Measurements from ENCODE around the gene KCNJ14. TPM values are rescaled to one million over a fixed set of nuclear protein-coding genes. Genes with fewer than 3 reads are reported as not detected.

The KCNJ14 gene
- total and polyA plus RNA-seq, 4 experiments from 2014 or later, result 0.18 to 3.6 (median 1.3) TPM

DNA sequence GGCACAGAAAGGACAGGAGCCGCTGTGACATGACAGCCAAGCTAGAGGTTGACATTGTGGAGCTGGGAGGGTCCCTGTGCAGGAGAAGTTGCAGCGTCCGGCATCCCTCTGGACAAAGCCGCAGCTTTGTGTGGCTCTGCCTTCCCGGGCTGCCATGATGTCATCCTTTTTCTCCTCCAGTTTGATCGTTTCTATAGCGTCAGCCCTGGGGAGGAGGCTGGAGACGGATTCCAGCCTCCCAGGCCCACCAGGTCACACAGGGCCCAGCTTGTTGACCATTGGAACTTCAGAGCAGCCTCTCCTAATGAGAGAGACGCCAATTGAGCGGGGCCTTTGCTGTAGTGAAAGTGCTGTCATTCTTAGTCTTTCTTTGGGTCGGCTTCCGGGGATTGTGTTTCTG lies 3.8 kb upstream of the KCNJ14 start:
- Histone ChIP-seq H3K4me3 (ENCODE audit: low read length in 2 of 2) (no peak overlapping the region), H3K9me3 (ENCODE audit: control insufficient read depth in 1 of 2, low read length in 2 of 2) (no peaks in the 10 kb centered on the region), H3K27me3 (ENCODE audit: insufficient read depth, low read length) (no peaks in the 10 kb centered on the region), H3K27ac (ENCODE audit: low read depth, low read length) (no peak overlapping the region), H3K36me3 (ENCODE audit: insufficient read depth, low read length) (peaks cover 50% of the 10 kb centered on the region), H3K4me1 (ENCODE audit: insufficient read depth, low read length) (peaks cover 1% of the 10 kb centered on the region)
- H3K36me3 Mint-ChIP-seq, result peaks cover 41 to 54% of the 10 kb centered on the region in 2 donors
- ChIA-PET POLR2A (ENCODE audit: partially characterized antibody) (interaction anchor here (1.0 kb wide), 1 partner anchor 1140 kb away, joined by 5 read pairs; no protein-coding TSS in a partner anchor), CTCF (ENCODE audit: partially characterized antibody) (no interaction called here)
- peaks cover 6 to 19% (median 15%) of the 10 kb centered on the region in 4 donors for H3K4me1 Mint-ChIP-seq
- no peaks in the 10 kb centered on the region for H3K27me3 Mint-ChIP-seq
- no peak overlapping the region for H3K4me3 Mint-ChIP-seq
- no peaks in the 10 kb centered on the region for H3K9me3 Mint-ChIP-seq
- intact Hi-C loops (cut with micrococcal nuclease), result no loop called here
- no peak overlapping the region for H3K27ac Mint-ChIP-seq
- DNase-seq, result no peak

DNA sequence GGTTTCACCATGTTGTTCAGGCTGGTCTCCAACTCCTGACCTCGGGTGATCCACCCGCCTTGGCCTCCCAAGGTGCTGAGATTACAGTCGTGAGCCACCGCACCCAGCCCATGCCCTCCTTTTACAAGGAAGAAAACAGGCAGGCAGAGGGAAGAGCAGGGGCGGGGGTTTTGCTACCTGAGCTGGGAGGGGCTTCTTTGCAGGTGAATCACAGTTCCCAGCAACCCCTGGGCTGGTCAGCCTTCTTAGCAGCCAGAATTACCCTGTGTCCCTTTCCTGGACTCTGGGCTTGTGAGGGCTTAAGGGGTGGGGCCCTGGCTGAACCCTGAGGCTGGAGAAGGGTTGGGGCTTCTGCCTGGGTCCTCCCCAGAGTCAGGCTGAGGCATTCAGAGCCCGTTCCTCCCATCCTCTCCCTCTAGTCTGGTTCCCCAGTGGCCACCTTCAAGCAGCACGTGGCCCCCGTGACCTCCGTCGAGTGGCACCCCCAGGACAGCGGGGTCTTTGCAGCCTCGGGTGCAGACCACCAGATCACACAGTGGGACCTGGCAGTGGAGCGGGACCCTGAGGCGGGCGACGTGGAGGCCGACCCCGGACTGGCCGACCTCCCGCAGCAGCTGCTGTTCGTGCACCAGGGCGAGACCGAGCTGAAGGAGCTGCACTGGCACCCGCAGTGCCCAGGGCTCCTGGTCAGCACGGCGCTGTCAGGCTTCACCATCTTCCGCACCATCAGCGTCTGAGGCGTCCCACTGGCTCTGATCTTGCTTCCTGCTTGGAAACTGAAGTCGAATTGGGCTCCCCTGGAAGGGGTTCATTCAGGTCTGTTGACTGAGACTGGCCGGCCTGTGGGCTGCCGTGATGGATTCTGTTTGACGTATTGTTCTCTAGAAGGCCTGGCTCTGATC lies 2.8 kb upstream of the KCNJ14 start:
- Histone ChIP-seq H3K36me3 (ENCODE audit: insufficient read depth, low read length) (peaks cover 50% of the 10 kb centered on the region), H3K4me3 (ENCODE audit: low read length in 2 of 2) (no peak overlapping the region), H3K27ac (ENCODE audit: low read depth, low read length) (no peak overlapping the region), H3K4me1 (ENCODE audit: insufficient read depth, low read length) (no peaks in the 10 kb centered on the region), H3K27me3 (ENCODE audit: insufficient read depth, low read length) (no peaks in the 10 kb centered on the region), H3K9me3 (ENCODE audit: control insufficient read depth in 1 of 2, low read length in 2 of 2) (no peaks in the 10 kb centered on the region)
- peaks cover 45 to 57% of the 10 kb centered on the region in 2 donors for H3K36me3 Mint-ChIP-seq
- DNase-seq, result no peak
- no peaks in the 10 kb centered on the region for H3K27me3 Mint-ChIP-seq
- no peak overlapping the region for H3K27ac Mint-ChIP-seq
- no peaks in the 10 kb centered on the region for H3K9me3 Mint-ChIP-seq
- H3K4me3 Mint-ChIP-seq, result no peak overlapping the region
- CTCF ChIA-PET (ENCODE audit: partially characterized antibody), result no interaction called here
- intact Hi-C loops (cut with micrococcal nuclease), result no loop called here
- H3K4me1 Mint-ChIP-seq, result peaks cover 6 to 16% (median 12%) of the 10 kb centered on the region in 4 donors
- POLR2A ChIA-PET (ENCODE audit: partially characterized antibody), result no interaction called here

DNA sequence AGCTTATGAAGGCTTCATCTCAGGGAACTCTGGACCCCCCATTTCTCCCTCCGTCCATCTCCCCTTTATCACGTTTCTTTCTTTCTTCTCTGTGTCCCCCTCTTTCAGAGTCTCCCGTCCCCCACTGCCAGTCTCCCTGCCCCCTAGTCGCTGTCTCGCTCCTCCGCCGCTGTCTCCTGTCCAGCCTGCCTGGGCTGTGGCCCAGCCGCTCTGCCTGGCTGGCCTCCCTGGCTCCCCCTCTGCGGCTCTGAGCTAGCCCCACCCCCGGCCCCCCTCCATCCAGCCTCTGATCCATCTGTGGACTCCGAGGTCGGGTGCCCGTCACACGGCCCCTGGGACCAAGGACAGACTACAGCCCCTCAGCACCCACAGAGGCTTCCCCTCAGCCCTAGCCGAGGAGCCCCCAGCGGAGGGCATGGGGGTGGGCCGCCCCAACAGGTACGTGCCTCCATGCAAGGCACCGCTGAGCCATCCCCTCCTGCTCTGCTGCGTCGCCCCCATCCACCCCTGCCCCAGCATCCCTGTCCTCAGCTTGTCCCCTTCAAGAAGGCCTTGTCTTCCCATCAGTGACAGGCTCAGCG lies 1.1 kb upstream of the KCNJ14 start:
- Mint-ChIP-seq H3K4me3 (no peak overlapping the region), H3K36me3 (peaks cover 31 to 44% of the 10 kb centered on the region in 2 donors), H3K27me3 (no peaks in the 10 kb centered on the region), H3K9me3 (no peaks in the 10 kb centered on the region), H3K27ac (peak overlapping the region in 1 of 7 donors; percentile 27), H3K4me1 (peaks cover 0 to 5% (median 5%) of the 10 kb centered on the region in 4 donors)
- H3K36me3 ChIP-seq (ENCODE audit: insufficient read depth, low read length), result peaks cover 42% of the 10 kb centered on the region
- POLR2A ChIA-PET (ENCODE audit: partially characterized antibody), result no interaction called here
- no peaks in the 10 kb centered on the region for H3K9me3 ChIP-seq (ENCODE audit: control insufficient read depth in 1 of 2, low read length in 2 of 2)
- H3K27ac ChIP-seq (ENCODE audit: low read depth, low read length), result no peak overlapping the region
- CTCF ChIA-PET (ENCODE audit: partially characterized antibody), result no interaction called here
- H3K4me1 ChIP-seq (ENCODE audit: insufficient read depth, low read length), result no peaks in the 10 kb centered on the region
- no peaks in the 10 kb centered on the region for H3K27me3 ChIP-seq (ENCODE audit: insufficient read depth, low read length)
- DNase-seq, result no peak
- intact Hi-C loops (cut with micrococcal nuclease), result no loop called here
- H3K4me3 ChIP-seq (ENCODE audit: low read length in 2 of 2), result no peak overlapping the region

DNA sequence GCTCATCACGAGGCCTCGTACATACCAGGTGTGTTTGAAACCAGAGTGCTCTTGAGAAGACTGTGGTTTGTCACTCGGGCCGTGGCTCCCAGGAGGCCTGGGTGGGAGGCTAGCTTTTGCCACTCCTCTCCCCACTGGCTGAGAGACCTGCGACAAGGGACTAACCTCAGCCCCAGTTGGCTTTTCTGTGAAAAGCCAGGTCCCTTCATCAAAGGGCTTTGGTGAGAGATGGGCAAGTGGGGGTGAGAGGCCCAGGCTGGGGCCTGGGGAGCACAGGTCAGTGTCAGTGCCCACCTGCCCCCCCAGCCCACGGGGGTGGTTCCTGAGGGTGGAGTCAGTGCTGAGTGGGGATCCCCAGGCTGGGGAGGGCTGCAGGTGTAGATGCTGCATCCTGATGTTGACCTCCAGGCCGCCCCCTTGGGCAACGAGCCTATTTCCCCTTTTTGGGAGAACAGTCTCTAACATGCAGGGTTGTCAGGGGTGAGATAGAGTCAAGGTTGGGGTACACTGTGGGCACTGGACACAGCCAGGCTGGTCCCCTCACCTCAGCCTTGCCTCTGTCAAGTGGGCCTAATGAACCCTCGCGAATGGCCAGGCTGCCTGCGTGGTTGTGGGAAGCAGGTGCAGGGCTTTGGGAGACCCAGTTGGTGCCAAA lies 661 bp downstream of the KCNJ14 start:
- peaks cover 22 to 34% of the 10 kb centered on the region in 2 donors for H3K36me3 Mint-ChIP-seq
- H3K4me1 ChIP-seq (ENCODE audit: insufficient read depth, low read length), result no peaks in the 10 kb centered on the region
- intact Hi-C loops (cut with micrococcal nuclease), result no loop called here
- no peak overlapping the region for H3K4me3 ChIP-seq (ENCODE audit: low read length in 2 of 2)
- no peaks in the 10 kb centered on the region for H3K27me3 ChIP-seq (ENCODE audit: insufficient read depth, low read length)
- H3K27me3 Mint-ChIP-seq, result no peaks in the 10 kb centered on the region
- POLR2A ChIA-PET (ENCODE audit: partially characterized antibody), result no interaction called here
- no peak overlapping the region for H3K4me3 Mint-ChIP-seq
- H3K9me3 ChIP-seq (ENCODE audit: control insufficient read depth in 1 of 2, low read length in 2 of 2), result no peaks in the 10 kb centered on the region
- no peaks in the 10 kb centered on the region for H3K9me3 Mint-ChIP-seq
- H3K36me3 ChIP-seq (ENCODE audit: insufficient read depth, low read length), result peaks cover 25% of the 10 kb centered on the region
- no peak overlapping the region for H3K27ac Mint-ChIP-seq
- peaks cover 0 to 5% (median 5%) of the 10 kb centered on the region in 4 donors for H3K4me1 Mint-ChIP-seq
- no peak for DNase-seq
- no peak overlapping the region for H3K27ac ChIP-seq (ENCODE audit: low read depth, low read length)
- CTCF ChIA-PET (ENCODE audit: partially characterized antibody), result no interaction called here

DNA sequence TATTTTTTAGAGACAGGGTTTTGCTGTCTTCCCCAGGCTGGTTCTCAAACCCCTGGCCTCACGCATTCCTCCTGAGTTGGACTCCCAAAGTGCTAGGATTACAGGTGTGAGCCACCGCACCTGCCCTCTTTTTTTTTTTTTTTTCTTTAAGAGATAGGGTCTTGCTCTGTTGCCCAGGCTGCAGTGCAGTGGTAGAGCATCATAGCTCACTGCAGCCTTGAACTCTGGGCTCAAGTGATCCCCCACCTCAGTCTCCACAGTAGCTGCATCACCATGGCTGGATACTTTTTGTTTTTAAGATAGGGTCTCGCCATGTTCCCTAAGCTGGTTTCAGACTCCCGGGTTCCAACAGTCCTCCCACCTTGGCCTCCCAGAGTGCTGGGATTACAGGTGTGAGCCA lies 1.5 kb downstream of the KCNJ14 start:
- Mint-ChIP-seq H3K4me3 (no peak overlapping the region), H3K9me3 (no peaks in the 10 kb centered on the region), H3K4me1 (peaks cover 0 to 5% (median 5%) of the 10 kb centered on the region in 4 donors), H3K36me3 (peaks cover 14 to 26% of the 10 kb centered on the region in 2 donors), H3K27me3 (no peaks in the 10 kb centered on the region), H3K27ac (peak overlapping the region in 1 of 7 donors; percentile 64)
- Histone ChIP-seq H3K4me3 (ENCODE audit: low read length in 2 of 2) (no peak overlapping the region), H3K36me3 (ENCODE audit: insufficient read depth, low read length) (peaks cover 16% of the 10 kb centered on the region), H3K4me1 (ENCODE audit: insufficient read depth, low read length) (no peaks in the 10 kb centered on the region), H3K9me3 (ENCODE audit: control insufficient read depth in 1 of 2, low read length in 2 of 2) (no peaks in the 10 kb centered on the region), H3K27ac (ENCODE audit: low read depth, low read length) (no peak overlapping the region), H3K27me3 (ENCODE audit: insufficient read depth, low read length) (no peaks in the 10 kb centered on the region)
- intact Hi-C loops (cut with micrococcal nuclease), result no loop called here
- CTCF ChIA-PET (ENCODE audit: partially characterized antibody), result interaction anchor here (0.7 kb wide), 1 partner anchor 31 kb away, joined by 3 read pairs; no protein-coding TSS in a partner anchor
- POLR2A ChIA-PET (ENCODE audit: partially characterized antibody), result no interaction called here
- DNase-seq, result no peak

DNA sequence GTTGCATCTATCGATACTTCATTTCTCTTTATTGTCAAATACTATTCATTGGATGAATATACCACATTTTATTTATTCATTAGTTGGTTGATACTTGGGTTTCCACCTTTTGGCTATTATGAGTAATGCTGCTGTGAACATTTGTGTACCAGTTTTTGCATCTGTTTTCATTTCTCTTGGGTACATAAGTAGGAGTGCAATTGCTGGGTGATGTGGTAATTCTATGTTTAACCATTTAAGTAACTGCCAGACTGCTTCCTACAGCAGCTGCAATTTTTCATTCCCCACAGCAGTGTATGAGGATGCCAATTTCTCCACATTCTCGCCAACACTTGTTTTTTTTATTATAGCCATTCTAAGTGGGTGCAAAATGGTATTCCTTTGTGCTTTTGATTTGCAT lies 2.6 kb downstream of the KCNJ14 start:
- Histone ChIP-seq H3K36me3 (ENCODE audit: insufficient read depth, low read length) (peaks cover 9% of the 10 kb centered on the region), H3K27me3 (ENCODE audit: insufficient read depth, low read length) (no peaks in the 10 kb centered on the region), H3K4me1 (ENCODE audit: insufficient read depth, low read length) (no peaks in the 10 kb centered on the region), H3K27ac (ENCODE audit: low read depth, low read length) (no peak overlapping the region), H3K9me3 (ENCODE audit: control insufficient read depth in 1 of 2, low read length in 2 of 2) (no peaks in the 10 kb centered on the region), H3K4me3 (ENCODE audit: low read length in 2 of 2) (no peak overlapping the region)
- Mint-ChIP-seq H3K36me3 (peaks cover 11 to 19% of the 10 kb centered on the region in 2 donors), H3K4me3 (no peak overlapping the region), H3K9me3 (peaks cover 0 to 3% (median 0%) of the 10 kb centered on the region in 8 donors), H3K27me3 (no peaks in the 10 kb centered on the region), H3K27ac (no peak overlapping the region), H3K4me1 (peaks cover 0 to 5% (median 5%) of the 10 kb centered on the region in 4 donors)
- no peak for DNase-seq
- POLR2A ChIA-PET (ENCODE audit: partially characterized antibody), result interaction anchor here (0.6 kb wide), 1 partner anchor 1857 kb away, joined by 4 read pairs; the partner anchor contains the start of gene CALM3
- intact Hi-C loops (cut with micrococcal nuclease), result no loop called here
- CTCF ChIA-PET (ENCODE audit: partially characterized antibody), result interaction anchor here (1.3 kb wide), 1 partner anchor 32 kb away, joined by 6 read pairs; no protein-coding TSS in a partner anchor

DNA sequence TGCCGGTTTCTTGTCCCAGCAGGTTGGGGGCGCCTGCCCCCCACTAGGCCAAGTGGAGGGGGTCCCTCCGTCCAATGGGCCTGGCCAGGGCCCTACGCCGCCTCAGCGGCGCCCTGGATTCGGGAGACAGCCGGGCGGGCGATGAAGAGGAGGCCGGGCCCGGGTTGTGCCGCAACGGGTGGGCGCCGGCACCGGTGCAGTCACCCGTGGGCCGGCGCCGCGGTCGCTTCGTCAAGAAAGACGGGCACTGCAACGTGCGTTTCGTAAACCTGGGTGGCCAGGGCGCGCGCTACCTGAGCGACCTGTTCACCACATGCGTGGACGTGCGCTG lies 6.2 kb downstream of the KCNJ14 start:
- H3K9me3 Mint-ChIP-seq, result peaks cover 0 to 3% (median 0%) of the 10 kb centered on the region in 8 donors
- Histone ChIP-seq H3K27ac (ENCODE audit: low read depth, low read length) (no peak overlapping the region), H3K4me1 (ENCODE audit: insufficient read depth, low read length) (no peaks in the 10 kb centered on the region), H3K36me3 (ENCODE audit: insufficient read depth, low read length) (no peaks in the 10 kb centered on the region), H3K9me3 (ENCODE audit: control insufficient read depth in 1 of 2, low read length in 2 of 2) (no peaks in the 10 kb centered on the region), H3K4me3 (ENCODE audit: low read length in 2 of 2) (no peak overlapping the region), H3K27me3 (ENCODE audit: insufficient read depth, low read length) (no peaks in the 10 kb centered on the region)
- H3K4me1 Mint-ChIP-seq, result peaks cover 0 to 2% (median 0%) of the 10 kb centered on the region in 4 donors
- H3K27me3 Mint-ChIP-seq, result no peaks in the 10 kb centered on the region
- POLR2A ChIA-PET (ENCODE audit: partially characterized antibody), result no interaction called here
- H3K27ac Mint-ChIP-seq, result no peak overlapping the region
- intact Hi-C loops (cut with micrococcal nuclease), result no loop called here
- H3K36me3 Mint-ChIP-seq, result peaks cover 7 to 8% of the 10 kb centered on the region in 2 donors
- no peak for DNase-seq
- CTCF ChIA-PET (ENCODE audit: partially characterized antibody), result no interaction called here
- H3K4me3 Mint-ChIP-seq, result no peak overlapping the region
